Liver (tissue), 9 donors: ENCODE data around the gene GJB5. TPM values are rescaled to one million over a fixed set of nuclear protein-coding genes. Genes with fewer than 3 reads are reported as not detected.

ENCODE experiments used
- DNase-seq: peaks from one replicate; pipeline ENCODE4 v3.0.0-alpha.2; 2017; ENCODE audit warnings: low spot score
- H3K27ac ChIP-seq, 2 donors: one replicate each; pipeline ENCODE4 v1.7.0; 2013; ENCODE audit warnings: inconsistent platforms in 2 of 2, low read length in 2 of 2, control low read depth in 1 of 2, low read depth in 1 of 2, mild to moderate bottlenecking in 1 of 2
- H3K27me3 ChIP-seq, 4 donors: one replicate each; pipeline versions ENCODE4 v1.6.1 to v1.7.0; 2013; ENCODE audit warnings: low read length in 3 of 4, inconsistent platforms in 1 of 4, mild to moderate bottlenecking in 1 of 4, moderate library complexity in 1 of 4; ENCODE audit not compliant: control insufficient read depth in 4 of 4, insufficient read depth in 4 of 4
- H3K36me3 ChIP-seq, 4 donors: one replicate each; pipeline versions ENCODE4 v1.6.1 to v1.7.0; 2013; ENCODE audit warnings: low read length in 3 of 4, mild to moderate bottlenecking in 3 of 4, low read depth in 1 of 4, moderate library complexity in 1 of 4; ENCODE audit not compliant: control insufficient read depth in 4 of 4, insufficient read depth in 3 of 4
- H3K4me1 ChIP-seq, 4 donors: one replicate each; pipeline versions ENCODE4 v1.6.1 to v1.7.0; 2013; ENCODE audit warnings: low read length in 3 of 4, mild to moderate bottlenecking in 3 of 4, moderate library complexity in 1 of 4; ENCODE audit not compliant: control insufficient read depth in 4 of 4, insufficient read depth in 4 of 4
- H3K4me3 ChIP-seq, 3 donors: one replicate each; pipeline versions ENCODE4 v1.6.1 to v1.7.0; 2013; ENCODE audit warnings: low read length in 3 of 3, control low read depth in 1 of 3, low read depth in 1 of 3, mild to moderate bottlenecking in 1 of 3
- H3K9ac ChIP-seq, 2 donors: one replicate each; pipeline ENCODE4 v1.7.0; 2013; ENCODE audit warnings: low read length in 2 of 2, mild to moderate bottlenecking in 2 of 2, moderate library complexity in 2 of 2, control low read depth in 1 of 2, low read depth in 1 of 2
- H3K9me3 ChIP-seq, 4 donors: one replicate each; pipeline versions ENCODE4 v1.6.1 to v1.7.0; 2013; ENCODE audit warnings: low read length in 3 of 4; ENCODE audit not compliant: control insufficient read depth in 4 of 4
- EGR1 ChIP-seq, 2 donors: IDR thresholded peaks; 2 replicates each; pipeline ENCODE4 v1.6.1; 2016 to 2018; ENCODE audit warnings: antibody characterized with exemption in 2 of 2, low read depth in 2 of 2
- FOXA1 ChIP-seq: IDR thresholded peaks from 2 replicates; pipeline ENCODE4 v1.6.1; 2016; ENCODE audit warnings: antibody characterized with exemption
- FOXA2 ChIP-seq: IDR thresholded peaks from 2 replicates; pipeline ENCODE4 v1.6.1; 2016; ENCODE audit warnings: antibody characterized with exemption
- GABPA ChIP-seq, 2 donors: IDR thresholded peaks in 1 of 2; conservative IDR thresholded peaks in 1 of 2; 2 replicates each; pipeline ENCODE4 v1.6.1; 2016; ENCODE audit warnings: antibody characterized with exemption in 2 of 2, mild to moderate bottlenecking in 1 of 2, moderate library complexity in 1 of 2
- HNF4G ChIP-seq: IDR thresholded peaks from 2 replicates; pipeline ENCODE4 v1.6.1; 2016; ENCODE audit warnings: antibody characterized with exemption
- JUND ChIP-seq, 2 donors: IDR thresholded peaks; 2 replicates each; pipeline ENCODE4 v1.6.1; 2016; ENCODE audit warnings: antibody characterized with exemption in 2 of 2
- NR2F2 ChIP-seq: IDR thresholded peaks from 2 replicates; pipeline ENCODE4 v1.6.1; 2016; ENCODE audit warnings: antibody characterized with exemption
- RAD21 ChIP-seq, 2 donors: IDR thresholded peaks; 2 replicates each; pipeline ENCODE4 v1.6.1; 2016; ENCODE audit warnings: antibody characterized with exemption in 2 of 2, mild to moderate bottlenecking in 2 of 2
- RXRA ChIP-seq, 2 donors: IDR thresholded peaks; 2 replicates each; pipeline ENCODE4 v1.6.1; 2017 to 2018; ENCODE audit warnings: antibody characterized with exemption in 2 of 2, mild to moderate bottlenecking in 1 of 2
- SP1 ChIP-seq: IDR thresholded peaks from 2 replicates; pipeline ENCODE4 v1.6.1; 2018; ENCODE audit warnings: antibody characterized with exemption, mild to moderate bottlenecking
- TAF1 ChIP-seq: conservative IDR thresholded peaks from 2 replicates; pipeline ENCODE4 v1.6.1; 2016; ENCODE audit warnings: antibody characterized with exemption, mild to moderate bottlenecking
- YY1 ChIP-seq: IDR thresholded peaks from 2 replicates; pipeline ENCODE4 v1.6.1; 2016; ENCODE audit warnings: antibody characterized with exemption, mild to moderate bottlenecking
- WGBS: extraction: QIAGEN DNeasy Blood & Tissue Kit; methylation state at CpG from one replicate; pipeline ENCODE4 v1.1.7; 2013; 5-methylcytosine and 5-hydroxymethylcytosine counted together
- polyA plus RNA-seq, 2 donors: library from polyadenylated mRNA; stranded (reverse) in 1 of 2; unstranded in 1 of 2; fragments of 200-250 nt in 1 of 2; fragments of >200 nt in 1 of 2; fragmentation: Nextera tagmentation in 1 of 2; extraction: Ambion mirVana in 1 of 2; gene quantifications; one replicate each; pipeline versions ENCODE4 v1.2.1 to v1.2.3, GENCODE V29; 2013 to 2015
- total RNA-seq, 2 donors: library from RNA; depleted of rRNA; stranded (reverse); fragments of >200 nt; gene quantifications; one replicate each; pipeline ENCODE4 v1.2.3, GENCODE V29; 2014
- TF ChIP-seq, protein P1 (sequence below): IDR thresholded peaks from 2 replicates; pipeline ENCODE4 v1.6.1; 2016; ENCODE audit warnings: antibody characterized with exemption
- TF ChIP-seq, protein P2 (sequence below): fragments of 150-350 bp; IDR thresholded peaks from 2 replicates; pipeline ENCODE4 v1.5.1; 2017; ENCODE audit warnings: improper control_type of control experiment, low read depth, low read length; ENCODE audit not compliant: missing input control
- TF ChIP-seq, protein P3 (sequence below): IDR thresholded peaks from 2 replicates; pipeline ENCODE4 v1.6.1; 2016; ENCODE audit warnings: antibody characterized with exemption
- TF ChIP-seq, protein P4 (sequence below): IDR thresholded peaks from 2 replicates; pipeline ENCODE4 v1.6.1; 2016; ENCODE audit warnings: antibody characterized with exemption
- TF ChIP-seq, protein P5 (sequence below): IDR thresholded peaks from 2 replicates; pipeline ENCODE4 v1.6.1; 2016; ENCODE audit warnings: antibody characterized with exemption, mild to moderate bottlenecking
- donor health status: healthy.
- donor health status: healthy.
- donor health status: healthy.
- donor health status: healthy.
- donor health status: healthy.

The GJB5 gene
- total and polyA plus RNA-seq, 4 donors: not detected

DNA sequence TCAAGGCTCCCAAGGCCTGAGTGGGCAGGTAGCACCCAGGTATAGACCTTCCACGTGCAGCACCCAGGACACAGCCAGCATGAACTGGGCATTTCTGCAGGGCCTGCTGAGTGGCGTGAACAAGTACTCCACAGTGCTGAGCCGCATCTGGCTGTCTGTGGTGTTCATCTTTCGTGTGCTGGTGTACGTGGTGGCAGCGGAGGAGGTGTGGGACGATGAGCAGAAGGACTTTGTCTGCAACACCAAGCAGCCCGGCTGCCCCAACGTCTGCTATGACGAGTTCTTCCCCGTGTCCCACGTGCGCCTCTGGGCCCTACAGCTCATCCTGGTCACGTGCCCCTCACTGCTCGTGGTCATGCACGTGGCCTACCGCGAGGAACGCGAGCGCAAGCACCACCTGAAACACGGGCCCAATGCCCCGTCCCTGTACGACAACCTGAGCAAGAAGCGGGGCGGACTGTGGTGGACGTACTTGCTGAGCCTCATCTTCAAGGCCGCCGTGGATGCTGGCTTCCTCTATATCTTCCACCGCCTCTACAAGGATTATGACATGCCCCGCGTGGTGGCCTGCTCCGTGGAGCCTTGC, 6.4 kb downstream of the GJB5 start:
- Histone ChIP-seq H3K9me3 (no peaks in the 10 kb centered on the region), H3K4me1 (no peaks in the 10 kb centered on the region), H3K36me3 (no peaks in the 10 kb centered on the region), H3K27me3 (no peaks in the 10 kb centered on the region), H3K27ac (no peak overlapping the region), H3K4me3 (no peak overlapping the region), H3K9ac (no peak overlapping the region)
- TF ChIP-seq NR2F2: no peak
- no peak for TF ChIP-seq GABPA (IDR thresholded peaks at IDR 0.05 in 1 of 2, conservative IDR thresholded peaks at IDR 0.05 in 1 of 2)
- no peak for TF ChIP-seq TAF1
- TF ChIP-seq YY1: no peak
- TF ChIP-seq FOXA2: no peak
- TF ChIP-seq, protein P1, sequence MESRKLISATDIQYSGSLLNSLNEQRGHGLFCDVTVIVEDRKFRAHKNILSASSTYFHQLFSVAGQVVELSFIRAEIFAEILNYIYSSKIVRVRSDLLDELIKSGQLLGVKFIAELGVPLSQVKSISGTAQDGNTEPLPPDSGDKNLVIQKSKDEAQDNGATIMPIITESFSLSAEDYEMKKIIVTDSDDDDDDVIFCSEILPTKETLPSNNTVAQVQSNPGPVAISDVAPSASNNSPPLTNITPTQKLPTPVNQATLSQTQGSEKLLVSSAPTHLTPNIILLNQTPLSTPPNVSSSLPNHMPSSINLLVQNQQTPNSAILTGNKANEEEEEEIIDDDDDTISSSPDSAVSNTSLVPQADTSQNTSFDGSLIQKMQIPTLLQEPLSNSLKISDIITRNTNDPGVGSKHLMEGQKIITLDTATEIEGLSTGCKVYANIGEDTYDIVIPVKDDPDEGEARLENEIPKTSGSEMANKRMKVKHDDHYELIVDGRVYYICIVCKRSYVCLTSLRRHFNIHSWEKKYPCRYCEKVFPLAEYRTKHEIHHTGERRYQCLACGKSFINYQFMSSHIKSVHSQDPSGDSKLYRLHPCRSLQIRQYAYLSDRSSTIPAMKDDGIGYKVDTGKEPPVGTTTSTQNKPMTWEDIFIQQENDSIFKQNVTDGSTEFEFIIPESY: no peak
- TF ChIP-seq SP1: no peak
- no peak for TF ChIP-seq FOXA1
- no peak for TF ChIP-seq HNF4G
- TF ChIP-seq, protein P2, sequence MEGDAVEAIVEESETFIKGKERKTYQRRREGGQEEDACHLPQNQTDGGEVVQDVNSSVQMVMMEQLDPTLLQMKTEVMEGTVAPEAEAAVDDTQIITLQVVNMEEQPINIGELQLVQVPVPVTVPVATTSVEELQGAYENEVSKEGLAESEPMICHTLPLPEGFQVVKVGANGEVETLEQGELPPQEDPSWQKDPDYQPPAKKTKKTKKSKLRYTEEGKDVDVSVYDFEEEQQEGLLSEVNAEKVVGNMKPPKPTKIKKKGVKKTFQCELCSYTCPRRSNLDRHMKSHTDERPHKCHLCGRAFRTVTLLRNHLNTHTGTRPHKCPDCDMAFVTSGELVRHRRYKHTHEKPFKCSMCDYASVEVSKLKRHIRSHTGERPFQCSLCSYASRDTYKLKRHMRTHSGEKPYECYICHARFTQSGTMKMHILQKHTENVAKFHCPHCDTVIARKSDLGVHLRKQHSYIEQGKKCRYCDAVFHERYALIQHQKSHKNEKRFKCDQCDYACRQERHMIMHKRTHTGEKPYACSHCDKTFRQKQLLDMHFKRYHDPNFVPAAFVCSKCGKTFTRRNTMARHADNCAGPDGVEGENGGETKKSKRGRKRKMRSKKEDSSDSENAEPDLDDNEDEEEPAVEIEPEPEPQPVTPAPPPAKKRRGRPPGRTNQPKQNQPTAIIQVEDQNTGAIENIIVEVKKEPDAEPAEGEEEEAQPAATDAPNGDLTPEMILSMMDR: no peak
- no peak for TF ChIP-seq JUND (IDR thresholded peaks at IDR 0.05)
- TF ChIP-seq, protein P3, sequence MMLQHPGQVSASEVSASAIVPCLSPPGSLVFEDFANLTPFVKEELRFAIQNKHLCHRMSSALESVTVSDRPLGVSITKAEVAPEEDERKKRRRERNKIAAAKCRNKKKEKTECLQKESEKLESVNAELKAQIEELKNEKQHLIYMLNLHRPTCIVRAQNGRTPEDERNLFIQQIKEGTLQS: no peak
- TF ChIP-seq, protein P4, sequence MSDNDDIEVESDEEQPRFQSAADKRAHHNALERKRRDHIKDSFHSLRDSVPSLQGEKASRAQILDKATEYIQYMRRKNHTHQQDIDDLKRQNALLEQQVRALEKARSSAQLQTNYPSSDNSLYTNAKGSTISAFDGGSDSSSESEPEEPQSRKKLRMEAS: no peak
- TF ChIP-seq EGR1 (IDR thresholded peaks at IDR 0.05; ENCODE audit: low read depth in 2 of 2): no peak
- no peak for TF ChIP-seq RXRA (IDR thresholded peaks at IDR 0.05)
- TF ChIP-seq RAD21 (IDR thresholded peaks at IDR 0.05): no peak
- TF ChIP-seq, protein P5, sequence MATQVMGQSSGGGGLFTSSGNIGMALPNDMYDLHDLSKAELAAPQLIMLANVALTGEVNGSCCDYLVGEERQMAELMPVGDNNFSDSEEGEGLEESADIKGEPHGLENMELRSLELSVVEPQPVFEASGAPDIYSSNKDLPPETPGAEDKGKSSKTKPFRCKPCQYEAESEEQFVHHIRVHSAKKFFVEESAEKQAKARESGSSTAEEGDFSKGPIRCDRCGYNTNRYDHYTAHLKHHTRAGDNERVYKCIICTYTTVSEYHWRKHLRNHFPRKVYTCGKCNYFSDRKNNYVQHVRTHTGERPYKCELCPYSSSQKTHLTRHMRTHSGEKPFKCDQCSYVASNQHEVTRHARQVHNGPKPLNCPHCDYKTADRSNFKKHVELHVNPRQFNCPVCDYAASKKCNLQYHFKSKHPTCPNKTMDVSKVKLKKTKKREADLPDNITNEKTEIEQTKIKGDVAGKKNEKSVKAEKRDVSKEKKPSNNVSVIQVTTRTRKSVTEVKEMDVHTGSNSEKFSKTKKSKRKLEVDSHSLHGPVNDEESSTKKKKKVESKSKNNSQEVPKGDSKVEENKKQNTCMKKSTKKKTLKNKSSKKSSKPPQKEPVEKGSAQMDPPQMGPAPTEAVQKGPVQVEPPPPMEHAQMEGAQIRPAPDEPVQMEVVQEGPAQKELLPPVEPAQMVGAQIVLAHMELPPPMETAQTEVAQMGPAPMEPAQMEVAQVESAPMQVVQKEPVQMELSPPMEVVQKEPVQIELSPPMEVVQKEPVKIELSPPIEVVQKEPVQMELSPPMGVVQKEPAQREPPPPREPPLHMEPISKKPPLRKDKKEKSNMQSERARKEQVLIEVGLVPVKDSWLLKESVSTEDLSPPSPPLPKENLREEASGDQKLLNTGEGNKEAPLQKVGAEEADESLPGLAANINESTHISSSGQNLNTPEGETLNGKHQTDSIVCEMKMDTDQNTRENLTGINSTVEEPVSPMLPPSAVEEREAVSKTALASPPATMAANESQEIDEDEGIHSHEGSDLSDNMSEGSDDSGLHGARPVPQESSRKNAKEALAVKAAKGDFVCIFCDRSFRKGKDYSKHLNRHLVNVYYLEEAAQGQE: no peak
- no peak for DNase-seq
- 94% methylated on average over 33 of the region's 33 CpGs for WGBS
